ENCODE measurements around the gene FOXN4.

The FOXN4 gene

DNA sequence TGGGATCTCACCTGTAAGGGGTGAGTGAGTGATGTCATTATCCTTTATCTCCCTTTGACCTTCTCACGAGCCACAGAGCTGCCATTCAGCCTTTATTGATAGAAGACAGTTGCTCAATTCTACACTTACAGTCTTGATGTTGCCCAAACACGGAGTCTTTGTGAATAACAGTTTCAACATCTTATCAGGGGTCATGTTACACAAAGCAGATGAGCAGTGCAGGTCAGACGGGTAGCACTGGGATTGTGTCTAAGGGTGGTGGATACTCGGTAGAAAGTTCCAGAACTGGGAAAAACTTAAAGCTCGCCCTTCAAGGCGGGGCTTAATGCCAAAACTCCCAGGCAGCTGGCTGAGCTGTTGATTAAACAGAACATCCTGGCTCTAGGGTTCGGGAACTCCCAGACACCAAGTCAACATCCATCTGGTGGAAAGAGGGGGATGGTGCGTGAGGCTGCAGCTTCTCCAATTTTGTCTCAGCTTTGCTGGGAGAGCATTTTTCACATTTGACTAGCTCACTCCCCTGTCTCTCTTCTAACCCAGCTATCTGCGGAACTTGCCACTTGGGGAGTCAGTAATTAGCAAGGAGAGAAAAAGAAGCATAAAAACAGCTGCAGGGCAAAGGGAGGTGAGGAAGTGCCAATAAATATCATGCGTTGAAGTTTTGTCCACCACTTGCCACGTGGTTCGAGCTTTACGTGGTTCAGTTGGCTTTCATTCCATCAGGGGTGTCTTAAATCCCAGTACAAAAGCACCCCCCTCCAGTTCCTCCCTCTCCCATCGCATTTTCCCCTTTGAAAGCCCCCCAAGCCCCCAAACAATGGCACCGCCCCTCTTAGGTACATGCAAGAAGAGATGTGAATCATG lies 31.0 kb downstream of the FOXN4 start:
- DNase-seq: no peak

DNA sequence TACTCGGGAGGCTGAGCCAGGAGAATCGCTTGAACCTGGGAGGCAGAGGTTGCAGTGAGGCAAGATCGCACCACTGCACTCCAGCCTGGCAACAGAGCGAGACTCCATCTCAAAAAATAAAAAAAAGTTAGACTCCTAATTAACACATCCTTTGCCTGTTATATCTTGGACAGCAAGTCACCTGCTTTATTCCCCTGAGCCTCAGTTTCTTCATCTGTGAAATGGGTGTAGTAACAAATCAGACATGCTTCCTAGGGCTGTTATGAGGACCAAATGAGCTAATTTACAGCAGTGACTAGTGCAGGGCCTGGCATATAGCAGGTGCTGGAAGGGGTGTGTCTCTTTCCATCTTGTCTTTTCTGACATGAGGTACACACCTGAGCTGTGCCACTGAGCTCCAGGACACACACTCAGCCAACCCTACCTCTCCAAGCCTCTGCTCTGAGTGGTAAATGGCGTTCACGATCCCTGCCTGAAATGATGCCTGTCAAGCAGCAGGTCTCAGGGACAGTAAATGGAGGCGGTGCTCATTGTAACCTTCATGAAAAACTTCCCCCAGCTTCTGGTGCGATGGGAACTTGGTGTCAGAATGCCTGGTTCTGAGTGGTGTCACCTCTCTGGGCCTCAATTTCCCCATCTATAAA lies 31.7 kb downstream of the FOXN4 start:
- DNase-seq: no peak

- DNase-seq: no peak
Measured at GRCh38 chr12:109276160-109276559, 32.9 kb downstream of the FOXN4 start.

DNA sequence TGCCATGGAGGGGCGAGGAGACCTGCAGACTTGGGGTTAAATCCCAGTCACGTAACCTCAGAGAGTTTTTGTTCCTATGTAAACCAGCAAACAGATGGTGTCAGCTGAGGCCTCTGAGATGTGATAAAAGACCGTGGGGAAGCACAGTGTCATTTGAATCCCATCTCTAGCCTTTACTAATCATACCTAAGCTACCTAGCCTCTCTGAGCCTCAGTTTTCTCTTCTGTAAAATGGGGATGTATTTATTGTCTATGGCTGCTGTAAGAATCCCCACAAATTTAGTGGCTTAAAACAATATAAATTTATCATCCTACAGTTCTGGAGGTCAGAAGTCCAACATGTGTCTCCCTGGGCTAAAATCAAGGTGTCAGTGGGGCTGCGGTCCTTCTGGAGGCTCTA lies 33.9 kb downstream of the FOXN4 start:
- no peak for DNase-seq

DNA sequence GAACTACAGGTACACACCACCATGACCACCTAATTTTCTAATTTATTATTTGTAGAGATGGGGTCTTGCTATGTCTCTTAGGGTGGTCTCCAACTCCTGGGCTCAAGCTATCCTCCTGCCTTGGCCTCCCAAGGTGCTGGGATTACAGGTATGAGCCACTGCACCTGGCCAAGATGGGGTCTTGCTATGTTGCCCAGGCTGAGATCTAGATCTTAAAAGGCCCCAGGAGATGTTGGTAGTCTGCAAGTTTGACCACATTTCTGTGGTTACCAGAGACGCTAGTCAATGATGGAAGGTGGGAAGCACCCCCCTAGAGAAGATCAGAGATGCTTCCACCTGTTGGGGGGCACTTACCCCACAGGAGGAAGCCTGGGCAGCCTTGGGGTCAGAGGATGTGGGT lies 34.7 kb downstream of the FOXN4 start:
- DNase-seq: no peak

- DNase-seq: peak; percentile 84
Measured at GRCh38 chr12:109273354-109273753, 35.7 kb downstream of the FOXN4 start.

- no peak for DNase-seq
Measured at GRCh38 chr12:109271418-109271817, 37.7 kb downstream of the FOXN4 start.

DNA sequence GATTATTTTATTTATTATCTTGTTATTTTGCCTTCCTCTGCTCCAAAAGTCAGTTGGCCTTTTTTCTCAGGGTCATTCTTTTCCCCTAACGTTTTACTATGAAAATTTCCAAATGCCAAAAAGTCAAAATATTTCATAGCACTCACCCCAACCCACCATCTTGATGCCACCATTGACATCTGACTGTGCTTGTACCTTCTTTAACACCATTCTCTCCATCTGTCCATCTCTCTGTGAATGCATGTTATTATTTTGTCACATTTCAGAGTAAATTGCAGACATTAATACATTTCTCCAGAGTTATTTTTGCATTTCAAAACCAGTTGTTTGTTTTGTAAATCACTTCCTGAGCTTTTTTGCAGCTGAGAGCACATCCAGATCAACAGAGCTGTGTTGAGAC lies 38.6 kb downstream of the FOXN4 start:
- no peak for DNase-seq

- no peak for DNase-seq
Measured at GRCh38 chr12:109269428-109269827, 39.7 kb downstream of the FOXN4 start.

DNA sequence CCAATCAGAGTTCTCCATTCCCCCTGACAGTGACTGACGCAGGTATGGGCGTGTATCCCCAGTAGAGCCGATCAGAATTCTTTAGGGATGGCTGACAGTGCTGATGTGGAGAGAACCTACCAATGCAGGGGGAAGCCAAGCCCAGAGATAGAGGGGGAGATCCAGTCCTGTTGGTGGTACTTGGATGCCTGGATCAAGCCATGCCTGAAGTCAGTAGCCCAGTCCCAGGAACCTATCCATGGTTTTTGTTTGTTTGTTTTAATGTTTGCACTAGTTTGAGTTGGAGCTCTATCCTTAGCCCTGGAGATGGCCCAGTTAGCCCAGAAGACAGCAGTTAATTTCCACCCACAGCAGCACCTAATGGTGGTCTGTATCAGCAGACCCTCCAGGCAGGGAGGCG lies 40.2 kb downstream of the FOXN4 start:
- DNase-seq: no peak

- DNase-seq: no peak
Measured at GRCh38 chr12:109267361-109267760, 41.7 kb downstream of the FOXN4 start.

DNA sequence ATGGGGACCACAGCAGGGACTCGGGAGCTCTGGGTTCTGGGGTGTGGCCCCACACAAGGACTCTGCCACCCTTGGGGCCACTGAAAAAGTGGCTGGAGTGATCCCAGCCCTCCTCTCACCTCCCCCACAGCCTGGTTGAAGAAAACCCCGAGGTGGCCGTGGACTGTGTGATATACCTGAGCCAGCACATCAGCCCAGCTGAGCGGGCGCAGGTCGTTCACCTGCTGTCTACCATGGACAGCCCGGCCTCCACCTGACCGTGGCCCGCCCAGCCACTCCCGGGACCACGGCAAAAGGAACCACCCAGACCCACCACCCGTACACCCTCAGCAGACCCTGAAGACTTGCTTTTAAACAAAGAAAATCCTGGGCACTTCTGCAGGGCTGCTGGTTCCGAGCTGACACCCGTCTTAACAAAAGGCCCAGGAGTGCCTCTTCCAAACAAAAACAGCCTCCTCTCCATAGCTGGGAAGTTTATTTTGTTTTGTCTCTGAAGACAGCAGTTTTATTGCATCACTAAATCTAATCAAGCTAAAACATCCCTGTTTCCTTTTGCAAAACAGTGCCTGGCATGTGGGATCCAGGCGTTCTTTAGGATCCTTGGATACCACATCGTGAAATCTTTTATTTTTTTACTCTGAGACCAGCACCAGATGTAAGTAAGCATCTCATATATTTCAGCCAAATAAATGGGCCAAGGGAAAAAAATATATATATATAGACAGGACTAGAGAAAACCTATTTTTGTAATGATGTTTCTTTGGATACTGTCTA lies 42.8 kb downstream of the FOXN4 start:
- no peak for DNase-seq

DNA sequence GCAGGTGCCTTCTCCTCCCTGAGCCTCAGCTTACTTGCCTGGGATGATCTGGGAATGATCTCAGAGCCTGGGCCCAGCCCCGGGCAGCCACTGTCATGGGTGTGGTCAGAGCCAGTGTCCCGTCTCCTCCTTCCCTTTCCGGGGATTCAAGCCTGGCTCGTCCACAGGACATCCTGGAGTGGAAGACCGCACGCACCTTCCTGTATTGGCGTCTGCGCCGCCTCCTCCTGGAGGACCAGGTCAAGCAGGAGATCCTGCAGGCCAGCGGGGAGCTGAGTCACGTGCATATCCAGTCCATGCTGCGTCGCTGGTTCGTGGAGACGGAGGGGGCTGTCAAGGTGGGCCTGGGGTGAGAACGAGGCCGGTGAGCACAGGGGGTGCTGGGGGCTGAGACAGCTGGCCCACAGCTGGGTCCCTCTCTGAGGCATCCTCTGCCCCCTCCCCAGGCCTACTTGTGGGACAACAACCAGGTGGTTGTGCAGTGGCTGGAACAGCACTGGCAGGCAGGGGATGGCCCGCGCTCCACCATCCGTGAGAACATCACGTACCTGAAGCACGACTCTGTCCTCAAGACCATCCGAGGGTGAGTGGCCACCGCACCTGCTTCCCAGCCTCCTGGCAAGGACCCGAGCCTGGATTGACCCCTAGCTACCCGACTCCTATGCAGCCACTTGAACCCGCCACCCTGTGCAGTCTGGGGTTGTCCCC lies 44.0 kb downstream of the FOXN4 start:
- no peak for DNase-seq

DNA sequence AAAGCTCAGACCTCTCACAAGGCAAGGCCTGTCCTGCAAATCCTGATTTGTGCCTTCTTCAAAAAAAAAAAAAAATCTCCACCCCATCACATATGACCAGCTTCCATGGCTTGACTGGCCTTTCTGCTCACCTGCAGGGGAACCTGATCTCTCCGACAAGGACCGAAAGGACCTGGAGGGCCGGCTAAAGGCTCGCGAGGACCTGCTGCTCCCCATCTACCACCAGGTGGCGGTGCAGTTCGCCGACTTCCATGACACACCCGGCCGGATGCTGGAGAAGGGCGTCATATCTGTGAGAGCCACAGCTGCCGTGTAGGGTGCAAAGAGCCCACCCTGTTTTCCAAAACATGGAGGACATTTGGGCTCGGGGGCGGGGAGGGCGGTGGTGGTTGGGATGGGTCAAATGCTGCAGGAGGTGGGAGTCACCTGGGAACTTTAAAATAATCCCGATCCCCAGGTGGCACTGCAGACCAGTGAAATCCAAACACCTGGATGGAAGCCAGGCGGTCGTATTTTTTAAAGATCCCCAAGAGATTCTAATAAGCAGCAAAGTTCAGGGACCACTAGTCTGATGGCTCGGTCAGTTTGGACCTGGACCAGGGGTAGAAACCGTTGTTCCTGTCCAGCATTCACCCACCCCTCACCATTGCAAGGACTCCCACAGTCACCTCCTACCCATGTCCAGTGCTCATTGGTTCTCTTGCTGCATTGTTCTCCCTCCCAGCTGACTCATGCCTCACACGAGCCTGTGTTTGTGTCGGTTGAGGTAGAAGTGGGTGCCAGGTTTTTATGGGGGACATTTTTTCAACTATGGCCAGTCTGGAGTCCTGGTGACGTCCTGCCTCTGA lies 44.8 kb downstream of the FOXN4 start:
- peak; percentile 86 for DNase-seq

DNA sequence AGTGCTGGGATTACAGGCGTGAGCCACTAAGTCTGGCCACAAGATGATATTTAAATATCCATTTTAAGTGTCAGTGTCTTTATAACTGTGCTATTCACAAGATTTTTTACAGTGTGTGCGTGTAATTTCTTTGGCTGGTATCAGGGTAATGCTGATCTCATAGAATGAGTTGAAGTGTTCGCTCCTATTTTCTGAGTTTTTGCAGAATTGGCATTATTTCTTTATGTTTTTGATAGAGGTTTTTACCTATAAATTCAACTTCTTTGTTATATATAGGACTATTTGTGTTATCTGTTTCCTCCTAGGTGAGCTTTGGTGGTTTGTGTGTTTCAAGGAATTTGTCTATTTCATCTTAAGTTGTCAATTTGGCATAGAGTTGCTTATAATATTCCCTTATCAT lies 45.6 kb downstream of the FOXN4 start:
- DNase-seq: no peak

DNA sequence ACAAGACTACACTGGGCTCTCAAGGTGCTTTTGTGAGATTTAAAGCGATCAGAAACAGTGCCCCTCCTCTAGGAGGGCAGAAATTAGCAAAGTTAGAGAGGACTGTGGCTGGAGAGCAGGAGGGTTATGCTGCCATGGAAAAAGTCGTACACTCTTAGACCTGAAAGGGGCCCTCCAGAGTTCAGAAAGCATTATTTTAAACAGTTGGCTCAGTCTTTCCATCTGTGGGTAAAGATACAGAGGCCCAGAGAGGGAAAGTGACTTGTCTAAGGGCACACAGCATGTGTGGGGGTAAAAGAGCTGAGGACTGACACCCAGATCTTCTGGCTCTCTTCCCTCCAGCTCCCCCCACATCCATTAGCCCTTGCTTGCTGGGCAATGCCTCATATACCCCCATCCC lies 47.1 kb downstream of the FOXN4 start:
- no peak for DNase-seq

DNA sequence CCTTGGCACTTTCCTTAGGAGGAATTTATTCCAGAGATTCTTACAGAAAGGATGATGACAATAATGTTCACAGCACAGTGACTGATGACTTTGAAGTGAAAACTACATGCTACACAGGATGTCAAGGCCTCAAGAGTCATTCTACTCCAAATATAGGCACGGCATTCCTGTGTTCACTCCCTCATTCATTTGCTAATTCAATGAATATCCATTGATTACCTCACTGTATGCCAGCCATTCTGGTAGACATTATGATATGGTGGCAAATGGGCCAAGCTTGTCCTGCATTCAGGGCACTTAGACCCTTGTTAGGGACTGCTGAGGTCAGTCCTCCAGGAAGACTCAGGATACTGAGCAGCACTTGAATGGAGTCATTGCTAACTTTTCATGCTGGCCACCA lies 48.0 kb downstream of the FOXN4 start:
- DNase-seq: no peak

GRCh38 chr12:109259545-109259895 lies 49.6 kb downstream of the FOXN4 start:
- DNase-seq: no peak

DNA sequence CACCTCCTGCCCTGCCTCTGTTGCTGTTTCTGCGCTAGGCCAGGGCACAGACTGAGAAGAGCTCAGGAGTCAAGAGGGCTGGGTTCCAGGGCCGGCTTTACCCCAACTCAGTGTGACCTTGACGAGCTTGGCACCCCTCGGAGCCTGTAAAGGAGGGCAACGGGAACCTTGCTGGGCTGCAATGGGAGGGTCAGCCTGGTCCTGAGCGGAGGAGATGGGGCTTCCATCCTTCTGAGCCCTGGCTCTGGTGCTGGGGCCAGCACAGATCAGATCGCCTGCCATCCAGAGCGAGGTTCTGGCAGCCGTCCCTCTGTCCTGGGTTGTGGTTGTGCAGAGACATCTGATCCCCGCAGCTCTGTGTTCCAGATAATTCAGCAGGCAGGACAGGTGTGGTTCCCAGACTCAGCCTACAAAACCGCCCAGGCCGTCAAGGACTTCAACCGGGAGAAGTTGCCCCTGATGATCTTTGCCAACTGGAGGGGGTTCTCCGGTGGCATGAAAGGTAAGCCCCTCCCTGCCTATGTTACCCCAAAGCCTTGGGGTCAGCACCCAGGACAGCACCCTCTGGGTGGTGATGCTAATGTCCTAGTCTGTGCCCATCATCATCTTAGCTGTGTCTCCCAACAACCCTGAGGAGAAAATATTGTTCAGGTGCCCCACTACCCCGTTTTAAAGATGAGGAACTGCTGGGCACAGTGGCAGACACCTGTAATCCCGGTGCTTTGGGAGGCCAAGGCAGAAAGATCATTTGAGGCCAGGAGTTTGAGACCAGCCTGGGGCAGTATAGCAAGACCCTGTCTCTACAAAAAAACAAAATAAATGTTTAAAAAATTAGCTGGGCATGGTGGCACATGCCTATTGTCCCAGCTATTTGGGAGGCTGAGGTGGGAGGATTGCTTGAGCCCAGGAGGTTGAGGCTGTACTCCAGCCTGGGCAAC lies 50.2 kb downstream of the FOXN4 start:
- no peak for DNase-seq

DNA sequence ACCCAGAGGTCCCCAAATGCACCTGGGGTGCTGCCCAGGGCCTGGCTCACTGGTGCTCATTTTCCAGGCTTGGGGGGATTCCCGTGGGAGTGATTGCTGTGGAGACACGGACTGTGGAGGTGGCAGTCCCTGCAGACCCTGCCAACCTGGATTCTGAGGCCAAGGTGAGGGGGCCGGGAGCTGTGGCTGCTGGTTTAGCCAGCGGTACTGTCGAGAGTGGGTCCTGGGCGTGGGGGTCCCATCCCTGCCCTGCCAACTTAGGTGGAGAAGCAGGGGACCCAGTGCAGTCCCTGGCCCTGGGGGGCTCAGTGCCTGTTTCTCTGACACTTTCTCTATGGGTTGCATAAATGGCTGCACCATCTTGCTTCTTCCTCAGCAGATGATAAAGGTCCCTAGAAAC lies 50.9 kb downstream of the FOXN4 start:
- no peak for DNase-seq

- DNase-seq: no peak
Measured at GRCh38 chr12:109256011-109256410, 53.1 kb downstream of the FOXN4 start.

All from NCI-H146 (cell line).